HCT116 (cell line): ENCODE data around the gene PLEKHA4. TPM values are rescaled to one million over a fixed set of nuclear protein-coding genes. Genes with fewer than 3 reads are reported as not detected.

Source experiments
- ATAC-seq: fragments of 200-7000 bp; cut with Tn5 transposase; 2 replicates; pipeline ENCODE4 v1.9.1; 2020; ENCODE audit warnings: mild to moderate bottlenecking, moderate library complexity
- BruUV-seq: library from RNA; stranded (reverse); fragments of 400-500 nt; replicated peaks from 2 replicates; lab custom pipeline; 2021; lab: Mats Ljungman, UMichigan
- CTCF ChIA-PET: fragments of 300-600 bp; sonication (Branson Sonifier 250); formaldehyde crosslinking; loops from one replicate; lab custom pipeline; 2021; ENCODE audit warnings: antibody characterized with exemption; lab: Charles Lee
- POLR2A ChIA-PET: fragments of 300-600, 350-600 bp; sonication (Branson Sonifier 250); formaldehyde crosslinking; loops from one replicate; lab custom pipeline; 2021; ENCODE audit warnings: antibody characterized with exemption; lab: Charles Lee
- RAD21 ChIA-PET, 2 experiments: fragments of 300-600 bp; sonication (Branson Sonifier 250); formaldehyde crosslinking; loops; one replicate each; lab custom pipeline; 2023; ENCODE audit warnings: low total read pairs in 2 of 2; ENCODE audit not compliant: uncharacterized antibody in 2 of 2, unreplicated experiment in 2 of 2, low non-redundant PET in 1 of 2; lab: Charles Lee
- DNase-seq: peaks from one replicate; pipeline ENCODE4 v3.0.0-alpha.2; 2010; ENCODE audit warnings: low read depth, low spot score
- H2AFZ ChIP-seq: fragments of 200-600 bp; shearing (Covaris generic), sonication (generic); 2 replicates; pipeline ENCODE4 v1.6.1; 2017; ENCODE audit warnings: low read depth, mixed run types, mixed read lengths, antibody characterized with exemption, low read length; ENCODE audit not compliant: poor library complexity, severe bottlenecking
- H3K27ac ChIP-seq: 2 replicates; pipeline ENCODE4 v1.5.1; 2012; ENCODE audit warnings: low read depth, low read length
- H3K27me3 ChIP-seq: fragments of 200-600 bp; sonication (generic); 2 replicates; pipeline ENCODE4 v1.6.1; 2016; ENCODE audit warnings: mixed run types, low read length, mixed read lengths; ENCODE audit not compliant: insufficient read depth
- H3K36me3 ChIP-seq, 2 experiments: fragments of 200-500 bp in 1 of 2; fragments of 200-600 bp in 1 of 2; sonication (Bioruptor generic) in 1 of 2; sonication (generic) in 1 of 2; 2 replicates each; pipeline versions ENCODE4 v1.5.1 to v1.6.1; 2014 to 2016; ENCODE audit warnings: low read length in 2 of 2, inconsistent platforms in 1 of 2, mixed read lengths in 1 of 2, mixed run types in 1 of 2; ENCODE audit not compliant: insufficient read depth in 2 of 2, control insufficient read depth in 1 of 2
- H3K4me1 ChIP-seq, 2 experiments: fragments of 200-600 bp in 1 of 2; sonication (generic) in 1 of 2; 2 replicates each; pipeline versions ENCODE4 v1.5.1 to v1.6.1; 2012 to 2017; ENCODE audit warnings: low read length in 2 of 2, inconsistent platforms in 1 of 2, mild to moderate bottlenecking in 1 of 2, mixed read lengths in 1 of 2, mixed run types in 1 of 2, moderate library complexity in 1 of 2; ENCODE audit not compliant: insufficient read depth in 2 of 2, control insufficient read depth in 1 of 2
- H3K4me2 ChIP-seq: fragments of 200-600 bp; sonication (generic); 2 replicates; pipeline ENCODE4 v1.6.1; 2017; ENCODE audit warnings: mixed run types, low read length, mixed read lengths
- H3K4me3 ChIP-seq, 2 experiments: fragments of 200-600 bp in 1 of 2; sonication (generic) in 1 of 2; replicated peaks in 1 of 2; 2 replicates each; pipeline ENCODE4 v1.5.1; 2011 to 2016; ENCODE audit warnings: low read length in 2 of 2, control low read depth in 1 of 2, low read depth in 1 of 2, mild to moderate bottlenecking in 1 of 2, mixed read lengths in 1 of 2, mixed run types in 1 of 2
- H3K79me2 ChIP-seq: fragments of 200-600 bp; sonication (generic); 2 replicates; pipeline ENCODE4 v1.6.1; 2017; ENCODE audit warnings: mild to moderate bottlenecking, mixed run types, low read length, moderate library complexity, mixed read lengths; ENCODE audit not compliant: insufficient read depth
- H3K9ac ChIP-seq: fragments of 200-600 bp; sonication (generic); 2 replicates; pipeline ENCODE4 v1.6.1; 2016; ENCODE audit warnings: low read length, mixed read lengths
- H3K9me2 ChIP-seq: fragments of 200-600 bp; sonication (generic), shearing (Covaris generic); 2 replicates; pipeline ENCODE4 v1.6.1; 2017; ENCODE audit warnings: mixed run types, mild to moderate bottlenecking, moderate library complexity; ENCODE audit not compliant: insufficient read depth
- H3K9me3 ChIP-seq, 2 experiments: fragments of 200-500 bp in 1 of 2; fragments of 200-600 bp in 1 of 2; sonication (Bioruptor generic) in 1 of 2; sonication (generic) in 1 of 2; 2 replicates each; pipeline ENCODE4 v1.6.1; 2014 to 2017; ENCODE audit warnings: low read length in 2 of 2, mixed read lengths in 2 of 2, inconsistent platforms in 1 of 2, low read depth in 1 of 2, mild to moderate bottlenecking in 1 of 2, mixed run types in 1 of 2, moderate library complexity in 1 of 2; ENCODE audit not compliant: control insufficient read depth in 1 of 2, insufficient read depth in 1 of 2
- H4K20me1 ChIP-seq: fragments of 200-600 bp; sonication (generic), shearing (Covaris generic); 2 replicates; pipeline ENCODE4 v1.6.1; 2017; ENCODE audit warnings: mixed run types, mild to moderate bottlenecking, moderate library complexity; ENCODE audit not compliant: insufficient read depth
- CBX3 ChIP-seq: IDR thresholded peaks from 2 replicates; pipeline ENCODE4 v1.6.1; 2012; ENCODE audit warnings: low read depth
- CEBPB ChIP-seq: IDR thresholded peaks from 2 replicates; pipeline ENCODE4 v1.6.1; 2012; ENCODE audit warnings: low read depth
- CTCF ChIP-seq, 3 experiments: fragments of 200-600 bp in 1 of 3; sonication (generic) in 1 of 3; IDR thresholded peaks in 2 of 3; conservative IDR thresholded peaks in 1 of 3; 2 replicates each; pipeline ENCODE4 v1.5.1; 2012 to 2017; ENCODE audit warnings: low read depth in 2 of 3, low read length in 2 of 3, antibody characterized with exemption in 1 of 3, borderline replicate concordance in 1 of 3, control low read depth in 1 of 3, mild to moderate bottlenecking in 1 of 3, mixed read lengths in 1 of 3, mixed run types in 1 of 3, moderate library complexity in 1 of 3; ENCODE audit not compliant: insufficient read depth in 1 of 3
- EGR1 ChIP-seq: IDR thresholded peaks from 2 replicates; pipeline ENCODE4 v1.6.1; 2012; ENCODE audit warnings: low read depth
- ELF1 ChIP-seq: IDR thresholded peaks from 2 replicates; pipeline ENCODE4 v1.6.1; 2012; ENCODE audit warnings: low read depth, borderline replicate concordance
- EZH2 ChIP-seq: fragments of 200-600 bp; sonication (generic); IDR thresholded peaks from 2 replicates; pipeline ENCODE4 v1.6.1; 2017; ENCODE audit warnings: antibody characterized with exemption, mixed run types
- EZH2phosphoT487 ChIP-seq: fragments of 200-600 bp; IDR thresholded peaks from 2 replicates; pipeline ENCODE4 v1.6.1; 2018; ENCODE audit warnings: antibody characterized with exemption, borderline replicate concordance
- FOSL1 ChIP-seq: IDR thresholded peaks from 2 replicates; pipeline ENCODE4 v1.6.1; 2012; ENCODE audit warnings: low read depth
- JUND ChIP-seq: IDR thresholded peaks from 2 replicates; pipeline ENCODE4 v1.6.1; 2012
- POLR2A ChIP-seq: IDR thresholded peaks from 2 replicates; pipeline ENCODE4 v1.7.0; 2011; ENCODE audit warnings: borderline replicate concordance; ENCODE audit not compliant: insufficient read depth, insufficient read length; ENCODE audit errors: extremely low read depth
- POLR2AphosphoS5 ChIP-seq: IDR thresholded peaks from 2 replicates; pipeline ENCODE4 v1.6.1; 2011; ENCODE audit warnings: mild to moderate bottlenecking, low read depth, low read length, moderate library complexity
- RAD21 ChIP-seq: IDR thresholded peaks from 2 replicates; pipeline ENCODE4 v1.6.1; 2012; ENCODE audit warnings: low read depth, mild to moderate bottlenecking
- REST ChIP-seq: IDR thresholded peaks from 2 replicates; pipeline ENCODE4 v1.6.1; 2012; ENCODE audit warnings: low read depth
- SP1 ChIP-seq: IDR thresholded peaks from 2 replicates; pipeline ENCODE4 v1.6.1; 2012; ENCODE audit warnings: low read depth
- TCF7L2 ChIP-seq: IDR thresholded peaks from 2 replicates; pipeline ENCODE4 v1.7.0; 2011; ENCODE audit warnings: borderline replicate concordance, inconsistent platforms; ENCODE audit not compliant: insufficient read depth, insufficient read length; ENCODE audit errors: extremely low read depth
- ZFX ChIP-seq: fragments of 450-650 bp; IDR thresholded peaks from 2 replicates; pipeline ENCODE4 v1.6.1; 2017
- ZNF274 ChIP-seq: fragments of 200-500 bp; sonication (Bioruptor generic); IDR thresholded peaks from 2 replicates; pipeline ENCODE4 v1.6.1; 2014; ENCODE audit warnings: mild to moderate bottlenecking, low read depth, low read length, inconsistent platforms
- intact Hi-C: fragments of 100-400 bp; cut with micrococcal nuclease; formaldehyde crosslinking; loops from 2 replicates; pipeline ENCODE4 v1.10.0; 2022
- total RNA-seq: library from RNA; stranded (reverse); gene quantifications from one replicate; pipeline ENCODE4 v1.2.1, GENCODE V29; 2021; ENCODE audit not compliant: unreplicated experiment
- TF ChIP-seq, protein P1 (sequence below): IDR thresholded peaks from 2 replicates; pipeline ENCODE4 v1.6.1; 2011; ENCODE audit warnings: mild to moderate bottlenecking, low read length, moderate library complexity; ENCODE audit not compliant: insufficient replicate concordance; ENCODE audit errors: extremely low read depth
- TF ChIP-seq, protein P2 (sequence below): IDR thresholded peaks from 2 replicates; pipeline ENCODE4 v1.6.1; 2012

The PLEKHA4 gene
- total RNA-seq, 1 experiment from 2014 or later, result 20.4 TPM

- no peak overlapping the region for H3K9ac ChIP-seq
- H2AFZ ChIP-seq, result no peak overlapping the region
- peak overlapping the region; percentile 10 to 27; a peak in 3 of 4 replicates for H3K4me3 ChIP-seq
- H3K9me2 ChIP-seq, result no peaks in the 10 kb centered on the region
- peak overlapping the region; percentile 41 for H3K27ac ChIP-seq
- CTCF ChIA-PET, result interaction anchor here (0.6 to 3.0 kb wide), 30 partner anchors 10 to 404 kb away, joined by 3 to 38 read pairs (median 4); partner anchors contain the start of genes BCAT2, CA11, GYS1 and HSD17B14
- intact Hi-C loops, result loop anchor here (1.0 kb wide), 1 partner anchor 40 kb away; no protein-coding TSS in a partner anchor
- no peaks in the 10 kb centered on the region for H4K20me1 ChIP-seq
- H3K4me2 ChIP-seq, result peak overlapping the region; percentile 59
- peak; percentile 99 for ATAC-seq
- POLR2A ChIA-PET, result interaction anchor here (0.7 to 1.7 kb wide), 5 partner anchors 16 to 77 kb away, joined by 3 to 7 read pairs (median 4); partner anchors contain the start of genes BCAT2 and PPP1R15A
- H3K79me2 ChIP-seq, result no peaks in the 10 kb centered on the region
- BruUV-seq, result no TSS peak
- peak; percentile 81 for DNase-seq
- H3K4me1 ChIP-seq, result peaks cover 0 to 11% of the 10 kb centered on the region in 2 experiments; a peak in 1 of 4 replicates
- H3K36me3 ChIP-seq, result no peaks in the 10 kb centered on the region
- no peaks in the 10 kb centered on the region for H3K9me3 ChIP-seq
- RAD21 ChIA-PET, result interaction anchor here (0.5 to 1.4 kb wide), 12 partner anchors 15 to 430 kb away, joined by 3 to 6 read pairs (median 3); partner anchors contain the start of genes HSD17B14 (in 2 of the 2), BCAT2 (in 1 of the 2), GYS1 (in 1 of the 2) and NUCB1 (in 1 of the 2)
- no peaks in the 10 kb centered on the region for H3K27me3 ChIP-seq
- TF ChIP-seq, protein P1, sequence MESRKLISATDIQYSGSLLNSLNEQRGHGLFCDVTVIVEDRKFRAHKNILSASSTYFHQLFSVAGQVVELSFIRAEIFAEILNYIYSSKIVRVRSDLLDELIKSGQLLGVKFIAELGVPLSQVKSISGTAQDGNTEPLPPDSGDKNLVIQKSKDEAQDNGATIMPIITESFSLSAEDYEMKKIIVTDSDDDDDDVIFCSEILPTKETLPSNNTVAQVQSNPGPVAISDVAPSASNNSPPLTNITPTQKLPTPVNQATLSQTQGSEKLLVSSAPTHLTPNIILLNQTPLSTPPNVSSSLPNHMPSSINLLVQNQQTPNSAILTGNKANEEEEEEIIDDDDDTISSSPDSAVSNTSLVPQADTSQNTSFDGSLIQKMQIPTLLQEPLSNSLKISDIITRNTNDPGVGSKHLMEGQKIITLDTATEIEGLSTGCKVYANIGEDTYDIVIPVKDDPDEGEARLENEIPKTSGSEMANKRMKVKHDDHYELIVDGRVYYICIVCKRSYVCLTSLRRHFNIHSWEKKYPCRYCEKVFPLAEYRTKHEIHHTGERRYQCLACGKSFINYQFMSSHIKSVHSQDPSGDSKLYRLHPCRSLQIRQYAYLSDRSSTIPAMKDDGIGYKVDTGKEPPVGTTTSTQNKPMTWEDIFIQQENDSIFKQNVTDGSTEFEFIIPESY, result no peak
- TF ChIP-seq EGR1 (no peak), CBX3 (no peak), EZH2 (no peak), POLR2AphosphoS5 (peak; percentile 53), EZH2phosphoT487 (no peak), CTCF (IDR thresholded peaks at IDR 0.05 in 2 of 3, conservative IDR thresholded peaks at IDR 0.05 in 1 of 3; ENCODE audit: borderline replicate concordance in 1 of 3, insufficient read depth in 1 of 3, low read depth in 2 of 3, low read length in 2 of 3) (peak; percentile 93 to 96 (median 93)), FOSL1 (no peak), CEBPB (no peak), TCF7L2 (peak; percentile 44), ZFX (peak; percentile 25; the same call in 1 of the 2 replicates), ZNF274 (no peak), RAD21 (peak; percentile 99), SP1 (no peak), ELF1 (peak; percentile 74; the same call in 1 of the 2 replicates), JUND (no peak), POLR2A (no peak), REST (no peak)
- TF ChIP-seq, protein P2, sequence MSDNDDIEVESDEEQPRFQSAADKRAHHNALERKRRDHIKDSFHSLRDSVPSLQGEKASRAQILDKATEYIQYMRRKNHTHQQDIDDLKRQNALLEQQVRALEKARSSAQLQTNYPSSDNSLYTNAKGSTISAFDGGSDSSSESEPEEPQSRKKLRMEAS, result no peak
Observed at GRCh38 chr19:48795055-48795684, 73.2 kb downstream of the PLEKHA4 start.
